Activated T-helper 1 cell treated with anti-CD3 and anti-CD28 coated beads, Interleukin-12 subunit alpha, Interleukin-12 subunit beta, Interleukin-2, Interleukin-4 antibody, amounts not matched to agents 30 ng/mL and 10 ng/mL and 1 ng/mL, durations not matched to agents 14 hours and 24 hours and 36 hours (primary cell): ENCODE results near the gene RIC8B. TPM values are rescaled to one million over a fixed set of nuclear protein-coding genes. Genes with fewer than 3 reads are reported as not detected.
A peak's percentile ranks its signal among the peaks of the same experiment; 100 is the strongest.
"Not testable (repeated sequence)": the region's sequence is repeated elsewhere in the genome, so short reads cannot be mapped to it uniquely, and the experiment has no call there.

Source experiments
- DNase-seq: peaks from one replicate; pipeline ENCODE4 v3.0.0; 2021; ENCODE audit warnings: low spot score
- H3K27ac Mint-ChIP-seq: one replicate; pipeline ENCODE4 v1.8.0; 2021; ENCODE audit warnings: mild to moderate bottlenecking, mixed read lengths
- H3K27me3 Mint-ChIP-seq: one replicate; pipeline ENCODE4 v1.8.0; 2022; ENCODE audit warnings: mild to moderate bottlenecking, moderate library complexity, mixed read lengths; ENCODE audit not compliant: insufficient read depth
- H3K36me3 Mint-ChIP-seq: one replicate; pipeline ENCODE4 v1.8.0; 2021; ENCODE audit warnings: low read depth, mixed read lengths
- H3K4me1 Mint-ChIP-seq: one replicate; pipeline ENCODE4 v1.8.0; 2021; ENCODE audit warnings: low read depth, mixed read lengths
- H3K4me3 Mint-ChIP-seq: one replicate; pipeline ENCODE4 v1.8.0; 2021; ENCODE audit warnings: mild to moderate bottlenecking, moderate library complexity, mixed read lengths
- H3K9me3 Mint-ChIP-seq: one replicate; pipeline ENCODE4 v1.8.0; 2021; ENCODE audit warnings: mixed read lengths
- intact Hi-C: fragments of 100-400 bp; cut with micrococcal nuclease; formaldehyde crosslinking; loops from one replicate; pipeline ENCODE4 v1.15.1; 2024
- total RNA-seq: library from RNA; stranded (reverse); gene quantifications from 2 replicates; pipeline ENCODE4 v1.2.3, GENCODE V29; 2022

The RIC8B gene
- total RNA-seq, 1 donor from 2014 or later, result 11.4 TPM

DNA sequence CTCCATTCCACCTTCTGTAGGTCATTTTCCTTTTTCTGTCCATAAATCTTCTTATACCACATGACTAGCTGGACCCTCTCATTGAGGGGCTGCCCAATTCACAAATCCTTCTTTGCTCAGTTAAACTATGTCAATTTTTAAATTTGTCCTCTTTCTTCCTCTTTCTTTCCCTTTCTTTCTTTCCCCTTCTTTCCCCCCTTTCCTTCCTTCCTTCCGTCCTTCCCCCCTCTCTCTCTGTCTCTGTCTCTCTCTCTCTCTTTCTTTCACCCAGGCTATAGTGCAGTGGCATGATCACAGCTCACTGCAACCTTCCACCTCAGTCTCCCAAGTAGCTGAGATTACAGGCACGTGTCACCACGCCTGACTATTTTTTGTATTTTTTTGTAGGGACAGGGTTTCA, 134.1 kb downstream of the RIC8B start:
- H3K9me3 Mint-ChIP-seq, result no peaks in the 10 kb centered on the region
- no peak for DNase-seq
- H3K36me3 Mint-ChIP-seq, result no peaks in the 10 kb centered on the region
- H3K27me3 Mint-ChIP-seq, result peaks cover 9% of the 10 kb centered on the region
- H3K4me3 Mint-ChIP-seq, result no peak overlapping the region
- H3K27ac Mint-ChIP-seq, result no peak overlapping the region
- intact Hi-C loops, result no loop called here
- H3K4me1 Mint-ChIP-seq, result peaks cover 25% of the 10 kb centered on the region

DNA sequence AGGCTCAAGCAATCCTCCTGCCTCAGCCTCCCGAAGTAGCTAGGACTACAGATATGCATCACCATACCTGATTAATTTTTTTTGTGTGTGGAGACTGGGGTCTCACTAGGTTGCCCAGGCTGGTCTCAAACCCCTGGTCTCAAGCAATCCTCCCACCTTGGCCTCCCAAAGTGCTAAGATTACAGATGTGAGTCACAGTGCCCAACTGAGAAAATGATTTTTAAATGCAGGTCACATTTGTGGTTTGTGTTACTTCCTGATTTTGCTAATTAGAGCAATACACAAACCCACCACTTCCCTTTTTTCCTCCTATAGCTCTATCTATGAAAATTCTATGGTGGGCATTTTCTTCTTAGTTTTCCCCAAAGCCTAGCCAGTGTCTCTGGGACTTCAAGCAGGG, 135.7 kb downstream of the RIC8B start:
- no peak for DNase-seq
- H3K27ac Mint-ChIP-seq, result no peak overlapping the region
- peaks cover 3% of the 10 kb centered on the region for H3K27me3 Mint-ChIP-seq
- H3K4me1 Mint-ChIP-seq, result peaks cover 30% of the 10 kb centered on the region
- no peaks in the 10 kb centered on the region for H3K36me3 Mint-ChIP-seq
- intact Hi-C loops, result no loop called here
- H3K4me3 Mint-ChIP-seq, result no peak overlapping the region
- no peaks in the 10 kb centered on the region for H3K9me3 Mint-ChIP-seq

DNA sequence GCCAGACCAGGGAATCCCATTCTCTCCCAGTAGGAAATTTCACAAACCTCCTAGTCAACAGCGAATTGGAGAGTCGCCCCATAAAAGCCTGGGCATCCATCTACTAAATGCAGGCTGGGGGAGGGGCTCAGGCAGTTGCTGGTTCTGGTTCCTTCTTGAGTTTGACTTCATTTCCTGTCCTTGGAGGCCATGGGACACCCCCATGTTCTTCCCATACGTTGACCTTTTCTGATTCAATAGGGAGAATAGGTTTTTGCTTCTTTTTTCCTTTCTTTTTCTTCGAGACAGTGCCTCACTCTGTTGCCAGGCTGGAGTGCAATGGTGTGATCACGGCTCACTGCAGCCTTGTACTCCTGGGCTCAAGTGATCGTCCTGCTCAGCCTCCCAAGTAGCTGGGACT, 137.1 kb downstream of the RIC8B start:
- intact Hi-C loops, result no loop called here
- H3K4me1 Mint-ChIP-seq, result peaks cover 37% of the 10 kb centered on the region
- H3K36me3 Mint-ChIP-seq, result no peaks in the 10 kb centered on the region
- DNase-seq, result no peak
- no peak overlapping the region for H3K27ac Mint-ChIP-seq
- H3K4me3 Mint-ChIP-seq, result no peak overlapping the region
- peaks cover 3% of the 10 kb centered on the region for H3K27me3 Mint-ChIP-seq
- no peaks in the 10 kb centered on the region for H3K9me3 Mint-ChIP-seq

DNA sequence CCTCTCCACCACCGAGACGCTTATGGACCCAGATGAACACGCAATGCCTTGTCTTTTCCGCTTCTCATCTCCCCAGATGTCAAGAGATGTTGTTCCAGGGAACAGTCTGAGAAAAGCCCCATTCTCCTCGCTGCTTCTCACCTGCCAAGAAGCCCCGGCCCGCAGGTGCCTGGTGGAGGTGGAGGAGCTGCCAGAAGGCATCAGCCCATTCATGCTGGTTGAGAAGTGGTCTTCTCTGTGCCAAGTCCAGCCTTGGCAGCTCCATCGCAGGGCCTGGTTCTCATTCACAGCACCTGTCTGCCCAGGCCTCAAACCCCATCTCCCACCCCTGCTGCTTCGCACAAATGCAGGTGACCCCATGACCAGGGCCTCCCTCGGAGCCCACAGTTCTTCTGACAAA, 139.0 kb downstream of the RIC8B start:
- peaks cover 34% of the 10 kb centered on the region for H3K4me1 Mint-ChIP-seq
- no peaks in the 10 kb centered on the region for H3K36me3 Mint-ChIP-seq
- no peak overlapping the region for H3K4me3 Mint-ChIP-seq
- H3K27me3 Mint-ChIP-seq, result no peaks in the 10 kb centered on the region
- intact Hi-C loops, result no loop called here
- no peaks in the 10 kb centered on the region for H3K9me3 Mint-ChIP-seq
- DNase-seq, result no peak
- peak overlapping the region; percentile 48 for H3K27ac Mint-ChIP-seq

DNA sequence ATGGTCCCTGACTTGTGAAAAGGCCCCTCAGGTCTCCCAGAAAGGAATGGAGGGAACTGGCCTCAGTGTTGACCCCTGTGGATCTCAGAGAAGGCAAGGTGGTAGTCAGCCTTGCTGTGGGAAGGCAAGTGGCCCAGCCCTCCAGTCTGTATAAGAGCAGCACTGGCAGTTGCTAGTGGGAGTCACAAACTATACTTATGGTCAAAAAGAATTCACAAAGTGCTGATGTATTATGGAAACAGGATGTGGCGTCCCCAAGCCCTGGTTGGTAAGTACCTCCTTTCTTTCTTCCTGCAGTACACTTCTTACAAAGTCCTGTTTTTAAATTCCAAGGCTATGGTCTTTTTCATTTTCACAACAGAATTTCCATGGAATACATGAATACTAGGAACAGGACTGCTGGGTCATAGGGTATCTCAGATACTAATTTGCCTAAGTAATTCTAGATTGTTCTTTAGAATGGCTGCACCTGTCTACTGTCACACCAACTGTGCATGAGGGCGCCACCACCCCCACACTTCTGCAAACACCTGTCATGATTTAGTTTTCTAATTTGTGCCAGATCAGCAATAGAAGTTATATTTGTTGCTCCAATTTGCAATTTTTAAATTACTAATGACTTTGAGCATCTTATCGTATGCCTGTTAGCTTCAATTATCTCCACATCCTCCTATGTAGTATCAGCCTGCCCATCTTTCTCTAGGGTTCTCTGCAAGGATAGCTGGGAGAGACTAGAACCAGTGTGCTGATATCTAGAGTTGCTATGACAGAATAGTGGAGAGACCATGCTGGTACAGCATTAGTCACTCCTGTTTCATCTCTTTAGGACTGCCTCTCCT, 140.5 kb downstream of the RIC8B start:
- H3K9me3 Mint-ChIP-seq, result no peaks in the 10 kb centered on the region
- H3K4me1 Mint-ChIP-seq, result peaks cover 34% of the 10 kb centered on the region
- peak; percentile 16 for DNase-seq
- H3K27ac Mint-ChIP-seq, result peak overlapping the region; percentile 83
- H3K27me3 Mint-ChIP-seq, result peaks cover 2% of the 10 kb centered on the region
- H3K4me3 Mint-ChIP-seq, result peak overlapping the region; percentile 8
- intact Hi-C loops, result loop anchor here (1.0 to 5.0 kb wide), 8 partner anchors 8 to 688 kb away; partner anchors contain the start of genes CRY1, RFX4, RIC8B and TCP11L2
- no peaks in the 10 kb centered on the region for H3K36me3 Mint-ChIP-seq

DNA sequence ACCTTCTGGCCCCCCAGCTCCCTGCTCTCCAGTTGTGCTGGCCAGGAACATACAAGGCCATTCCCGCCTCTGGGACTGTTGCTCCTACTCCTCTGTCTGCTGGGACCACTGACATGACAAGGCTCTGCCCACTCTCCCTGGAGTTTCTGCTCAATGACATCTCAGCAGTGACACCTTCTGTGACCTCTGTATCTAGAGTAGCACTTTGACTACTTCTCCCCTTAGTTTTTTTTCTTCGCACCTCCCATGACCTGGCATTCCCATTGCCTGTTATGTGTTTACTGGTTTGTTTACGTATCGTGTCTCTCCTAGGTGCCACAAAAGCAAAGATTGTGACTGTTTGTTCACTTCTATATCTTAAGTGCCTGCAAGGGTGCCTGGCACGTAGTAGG, 141.1 kb downstream of the RIC8B start:
- peaks cover 28% of the 10 kb centered on the region for H3K4me1 Mint-ChIP-seq
- intact Hi-C loops, result loop anchor here (1.0 to 5.0 kb wide), 8 partner anchors 8 to 688 kb away; partner anchors contain the start of genes CRY1, RFX4, RIC8B and TCP11L2
- H3K9me3 Mint-ChIP-seq, result no peaks in the 10 kb centered on the region
- no peak overlapping the region for H3K4me3 Mint-ChIP-seq
- H3K27ac Mint-ChIP-seq, result peak overlapping the region; percentile 83
- DNase-seq, result no peak
- H3K36me3 Mint-ChIP-seq, result no peaks in the 10 kb centered on the region
- H3K27me3 Mint-ChIP-seq, result peaks cover 2% of the 10 kb centered on the region

DNA sequence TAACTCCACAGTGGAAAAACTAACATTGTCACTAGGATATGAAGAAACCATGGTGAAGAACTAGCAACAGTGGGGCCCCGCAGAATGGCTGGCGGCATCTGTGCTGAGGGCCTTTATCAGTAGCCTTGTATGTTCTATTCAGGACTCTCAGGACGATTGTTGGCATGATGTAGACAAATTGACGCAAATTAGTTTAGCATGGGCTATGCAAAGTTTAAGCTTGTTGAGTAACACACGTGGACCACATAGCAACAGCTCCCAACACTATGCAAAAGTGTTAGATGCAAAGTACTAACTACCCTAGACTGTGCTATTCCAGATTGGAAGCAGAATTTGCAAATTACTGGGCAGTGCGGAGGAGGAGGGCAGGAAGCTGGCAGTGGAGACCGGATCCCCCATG, 143.0 kb downstream of the RIC8B start:
- no peak overlapping the region for H3K27ac Mint-ChIP-seq
- DNase-seq, result no peak
- intact Hi-C loops, result loop anchor here (5.0 kb wide), 5 partner anchors 175 to 690 kb away; partner anchors contain the start of genes CRY1, RFX4 and TCP11L2
- no peaks in the 10 kb centered on the region for H3K9me3 Mint-ChIP-seq
- no peaks in the 10 kb centered on the region for H3K36me3 Mint-ChIP-seq
- no peak overlapping the region for H3K4me3 Mint-ChIP-seq
- H3K27me3 Mint-ChIP-seq, result peaks cover 6% of the 10 kb centered on the region
- peaks cover 15% of the 10 kb centered on the region for H3K4me1 Mint-ChIP-seq

DNA sequence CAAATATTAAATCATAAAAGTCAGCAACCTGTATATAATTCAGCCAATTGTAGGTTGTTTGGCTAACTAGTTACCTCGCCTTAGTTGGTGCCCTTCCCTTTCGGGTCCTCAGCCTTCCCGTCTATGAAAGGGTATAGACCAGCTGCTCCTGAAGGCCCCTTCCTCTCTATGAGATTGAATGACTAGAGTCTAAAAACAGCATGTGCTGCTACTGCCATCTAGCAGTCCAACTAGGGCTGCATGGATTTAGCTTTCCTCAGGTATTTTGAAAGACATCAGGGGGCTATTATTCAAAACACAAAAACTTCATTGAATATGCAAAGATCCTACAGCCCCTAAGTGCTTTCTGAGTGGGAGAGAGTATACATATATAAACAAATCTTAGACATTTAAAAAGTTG, 144.3 kb downstream of the RIC8B start:
- peaks cover 15% of the 10 kb centered on the region for H3K4me1 Mint-ChIP-seq
- H3K27ac Mint-ChIP-seq, result no peak overlapping the region
- no peaks in the 10 kb centered on the region for H3K9me3 Mint-ChIP-seq
- H3K4me3 Mint-ChIP-seq, result no peak overlapping the region
- H3K36me3 Mint-ChIP-seq, result no peaks in the 10 kb centered on the region
- peaks cover 9% of the 10 kb centered on the region for H3K27me3 Mint-ChIP-seq
- intact Hi-C loops, result loop anchor here (5.0 kb wide), 5 partner anchors 174 to 691 kb away; partner anchors contain the start of genes CRY1, RFX4 and TCP11L2
- DNase-seq, result no peak

DNA sequence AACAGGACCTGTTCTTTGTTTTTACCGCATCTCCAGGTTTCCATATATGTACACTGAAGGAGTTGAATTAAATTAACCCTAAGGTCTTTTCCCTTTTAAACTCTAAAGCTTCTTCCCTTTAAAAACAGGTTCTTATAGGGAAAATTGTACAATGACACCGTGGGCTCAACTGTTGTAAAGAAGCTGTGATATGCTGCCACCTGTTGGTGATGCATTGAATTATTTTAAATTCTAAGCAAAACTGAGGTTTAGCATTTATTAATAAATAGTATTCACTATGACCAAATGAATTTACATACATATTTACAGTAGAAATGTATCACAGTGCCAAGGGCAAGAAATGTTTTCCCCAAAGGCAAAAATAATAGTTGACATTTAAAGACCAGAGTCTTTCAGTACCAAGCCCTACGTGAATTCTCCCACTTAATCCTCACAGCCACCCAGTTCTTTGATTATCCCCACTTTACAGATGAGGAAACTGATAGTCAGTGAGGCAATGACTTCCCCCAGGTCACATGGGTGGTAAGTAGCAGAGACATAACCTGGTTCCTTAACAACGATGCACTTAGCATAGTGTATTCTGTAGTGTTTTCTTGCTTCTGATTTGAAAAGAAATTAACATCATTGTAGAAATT, 145.5 kb downstream of the RIC8B start:
- no peak for DNase-seq
- intact Hi-C loops, result loop anchor here (1.0 to 5.0 kb wide), 11 partner anchors 37 to 693 kb away; partner anchors contain the start of genes CRY1, POLR3B, RFX4 and TCP11L2
- Mint-ChIP-seq H3K36me3 (no peaks in the 10 kb centered on the region), H3K27ac (no peak overlapping the region), H3K4me3 (no peak overlapping the region), H3K9me3 (no peaks in the 10 kb centered on the region), H3K4me1 (peaks cover 9% of the 10 kb centered on the region), H3K27me3 (peaks cover 11% of the 10 kb centered on the region)

DNA sequence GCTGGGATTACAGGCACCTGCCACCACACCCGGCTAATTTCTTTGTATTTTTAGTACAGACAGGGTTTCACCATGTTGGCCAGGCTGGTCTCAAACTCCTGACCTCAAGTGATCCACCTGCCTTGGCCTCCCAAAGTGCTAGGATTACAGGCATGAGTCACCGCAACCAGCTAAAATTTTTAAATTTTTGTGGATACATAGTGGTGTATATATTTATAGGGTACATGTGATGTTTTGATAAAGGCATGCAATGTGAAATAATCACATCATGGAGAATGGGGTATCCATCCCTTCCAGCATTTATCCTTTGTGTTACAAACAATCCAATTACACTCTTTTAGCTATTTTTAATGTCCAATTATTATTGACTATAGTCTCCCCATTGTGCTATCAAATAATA, 147.5 kb downstream of the RIC8B start:
- DNase-seq, H3K27ac Mint-ChIP-seq, H3K4me3 Mint-ChIP-seq, H3K9me3 Mint-ChIP-seq, H3K4me1 Mint-ChIP-seq, H3K36me3 Mint-ChIP-seq: not testable (repeated sequence)
- intact Hi-C loops, result loop anchor here (2.0 to 5.0 kb wide), 4 partner anchors 35 to 330 kb away; no protein-coding TSS in a partner anchor
- peaks cover 11% of the 10 kb centered on the region for H3K27me3 Mint-ChIP-seq

DNA sequence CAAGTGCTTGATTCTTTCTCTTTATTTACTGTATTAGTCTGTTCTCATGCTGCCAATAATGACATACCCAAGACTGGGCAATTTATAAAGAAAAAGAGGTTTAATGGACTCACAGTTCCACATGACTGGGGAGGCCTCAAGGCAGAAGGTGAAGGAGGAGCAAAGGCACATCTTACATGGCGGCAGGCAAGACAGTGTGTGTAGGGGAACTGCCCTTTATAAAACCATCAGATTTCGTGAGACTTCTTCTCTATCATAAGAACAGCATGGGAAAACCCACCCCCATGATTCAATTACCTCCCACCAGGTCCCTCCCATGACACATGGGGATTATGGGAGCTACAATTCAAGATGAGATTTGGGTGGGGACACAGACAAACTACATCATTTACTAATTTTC, 149.1 kb downstream of the RIC8B start:
- not testable (repeated sequence) for H3K36me3 Mint-ChIP-seq, H3K4me1 Mint-ChIP-seq, H3K4me3 Mint-ChIP-seq, H3K9me3 Mint-ChIP-seq, H3K27ac Mint-ChIP-seq, DNase-seq
- intact Hi-C loops, result loop anchor here (5.0 kb wide), 2 partner anchors 81 to 331 kb away; no protein-coding TSS in a partner anchor
- H3K27me3 Mint-ChIP-seq, result peaks cover 12% of the 10 kb centered on the region

DNA sequence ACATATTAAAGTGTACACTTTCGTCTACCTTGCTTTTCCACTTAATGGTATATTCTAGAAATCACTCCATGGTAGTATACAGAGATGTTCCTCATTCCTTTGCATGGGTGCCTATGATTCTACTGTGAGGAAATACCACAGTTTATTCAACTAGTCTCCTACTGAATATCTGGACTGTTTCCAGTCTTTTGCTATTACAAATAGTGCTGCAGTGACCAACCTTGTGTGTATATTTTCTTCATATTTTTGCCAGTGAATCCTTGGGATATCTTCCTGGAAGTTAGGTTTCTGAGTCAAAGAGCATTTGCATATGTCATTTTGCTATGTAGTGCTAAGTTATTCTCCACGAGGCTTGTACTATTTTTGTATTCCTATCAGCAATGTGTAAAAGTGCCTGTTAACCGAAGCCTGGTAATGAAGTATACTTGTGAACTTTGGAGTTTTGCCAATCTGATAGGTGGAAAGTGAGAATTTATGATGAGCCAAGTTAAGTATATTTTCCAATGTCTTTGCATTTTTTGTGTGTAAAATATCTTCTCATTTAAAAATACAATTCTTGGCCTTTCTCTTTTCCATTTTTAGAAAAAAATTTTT, 149.9 kb downstream of the RIC8B start:
- Mint-ChIP-seq H3K9me3 (no peaks in the 10 kb centered on the region), H3K4me1 (no peaks in the 10 kb centered on the region), H3K27ac (no peak overlapping the region), H3K27me3 (peaks cover 13% of the 10 kb centered on the region), H3K4me3 (no peak overlapping the region), H3K36me3 (no peaks in the 10 kb centered on the region)
- no peak for DNase-seq
- intact Hi-C loops, result loop anchor here (5.0 kb wide), 2 partner anchors 82 to 332 kb away; no protein-coding TSS in a partner anchor

DNA sequence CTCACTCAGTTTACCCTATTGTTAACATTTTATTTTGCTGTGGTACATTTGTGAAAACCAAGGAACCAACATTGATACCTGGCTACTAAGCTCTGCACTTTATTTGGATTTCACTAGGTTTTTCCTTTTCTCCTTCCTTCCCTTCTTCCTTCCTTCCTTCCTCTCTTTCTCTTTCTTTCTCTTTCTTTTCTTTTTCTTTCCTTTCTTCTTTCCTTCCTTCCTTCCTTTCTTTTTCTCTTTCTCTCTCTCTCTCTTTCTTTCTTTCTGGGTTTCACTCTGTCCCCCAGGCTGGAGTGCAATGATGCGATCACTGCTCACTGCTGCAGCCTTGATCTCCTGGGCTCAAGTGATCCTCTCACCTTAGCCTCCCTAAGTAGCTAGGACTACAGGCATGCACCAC, 152.2 kb downstream of the RIC8B start:
- intact Hi-C loops, result no loop called here
- H3K27ac Mint-ChIP-seq, result no peak overlapping the region

More for the DNA sequence above, 152.2 kb downstream of the RIC8B start:
- H3K36me3 Mint-ChIP-seq, result no peaks in the 10 kb centered on the region
- H3K9me3 Mint-ChIP-seq, result no peaks in the 10 kb centered on the region
- DNase-seq, result no peak
- H3K4me3 Mint-ChIP-seq, result no peak overlapping the region
- peaks cover 21% of the 10 kb centered on the region for H3K27me3 Mint-ChIP-seq
- H3K4me1 Mint-ChIP-seq, result no peaks in the 10 kb centered on the region
